Right kidney (tissue), 1 donor: ENCODE results near the gene RAVER2.

Experiments used
- DNase-seq: peaks from one replicate; pipeline ENCODE4 v3.0.0-alpha.2; 2016

RAVER2 gene

GRCh38 chr1:64877151-64877550 lies 132.3 kb downstream of the RAVER2 start:
- DNase-seq, result no peak

GRCh38 chr1:64877598-64877997 lies 132.7 kb downstream of the RAVER2 start:
- DNase-seq, result no peak

- no peak for DNase-seq
Measured at GRCh38 chr1:64878090-64878489, 133.2 kb downstream of the RAVER2 start.

GRCh38 chr1:64878931-64879611 lies 134.2 kb downstream of the RAVER2 start:
- DNase-seq, result no peak

- DNase-seq, result no peak
Measured at GRCh38 chr1:64880449-64880848, 135.6 kb downstream of the RAVER2 start.

GRCh38 chr1:64881281-64881680 lies 136.4 kb downstream of the RAVER2 start:
- no peak for DNase-seq
